Measurements from ENCODE around the gene UBTD2. TPM values are rescaled to one million over a fixed set of nuclear protein-coding genes. Genes with fewer than 3 reads are reported as not detected.

The UBTD2 gene
- polyA plus RNA-seq, 1 experiment: 9.4 TPM

GRCh38 chr5:172166030-172166826 lies 117.3 kb downstream of the UBTD2 start:
- POLR2A ChIA-PET: no interaction called here
- CTCF ChIA-PET: no interaction called here
- TF ChIP-seq, protein P1, sequence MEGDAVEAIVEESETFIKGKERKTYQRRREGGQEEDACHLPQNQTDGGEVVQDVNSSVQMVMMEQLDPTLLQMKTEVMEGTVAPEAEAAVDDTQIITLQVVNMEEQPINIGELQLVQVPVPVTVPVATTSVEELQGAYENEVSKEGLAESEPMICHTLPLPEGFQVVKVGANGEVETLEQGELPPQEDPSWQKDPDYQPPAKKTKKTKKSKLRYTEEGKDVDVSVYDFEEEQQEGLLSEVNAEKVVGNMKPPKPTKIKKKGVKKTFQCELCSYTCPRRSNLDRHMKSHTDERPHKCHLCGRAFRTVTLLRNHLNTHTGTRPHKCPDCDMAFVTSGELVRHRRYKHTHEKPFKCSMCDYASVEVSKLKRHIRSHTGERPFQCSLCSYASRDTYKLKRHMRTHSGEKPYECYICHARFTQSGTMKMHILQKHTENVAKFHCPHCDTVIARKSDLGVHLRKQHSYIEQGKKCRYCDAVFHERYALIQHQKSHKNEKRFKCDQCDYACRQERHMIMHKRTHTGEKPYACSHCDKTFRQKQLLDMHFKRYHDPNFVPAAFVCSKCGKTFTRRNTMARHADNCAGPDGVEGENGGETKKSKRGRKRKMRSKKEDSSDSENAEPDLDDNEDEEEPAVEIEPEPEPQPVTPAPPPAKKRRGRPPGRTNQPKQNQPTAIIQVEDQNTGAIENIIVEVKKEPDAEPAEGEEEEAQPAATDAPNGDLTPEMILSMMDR (IDR thresholded peaks at IDR 0.05; ENCODE audit: insufficient read depth, low read depth, low read length): no peak
- Histone ChIP-seq H3K36me3 (ENCODE audit: control insufficient read depth, insufficient read depth, low read length) (peaks cover 4% of the 10 kb centered on the region), H3K27me3 (ENCODE audit: control insufficient read depth, insufficient read depth, low read length) (no peaks in the 10 kb centered on the region), H3K4me3 (ENCODE audit: low read depth, low read length) (no peak overlapping the region)
- no peak for DNase-seq (ENCODE audit: low read depth)

GRCh38 chr5:172165465-172165864 lies 118.1 kb downstream of the UBTD2 start:
- CTCF ChIA-PET: no interaction called here
- no peak for DNase-seq (ENCODE audit: low read depth)
- no peaks in the 10 kb centered on the region for H3K27me3 ChIP-seq (ENCODE audit: control insufficient read depth, insufficient read depth, low read length)
- TF ChIP-seq, protein P1 (IDR thresholded peaks at IDR 0.05; ENCODE audit: insufficient read depth, low read depth, low read length): no peak
- peaks cover 4% of the 10 kb centered on the region for H3K36me3 ChIP-seq (ENCODE audit: control insufficient read depth, insufficient read depth, low read length)
- no peak overlapping the region for H3K4me3 ChIP-seq (ENCODE audit: low read depth, low read length)
- POLR2A ChIA-PET: no interaction called here

DNA sequence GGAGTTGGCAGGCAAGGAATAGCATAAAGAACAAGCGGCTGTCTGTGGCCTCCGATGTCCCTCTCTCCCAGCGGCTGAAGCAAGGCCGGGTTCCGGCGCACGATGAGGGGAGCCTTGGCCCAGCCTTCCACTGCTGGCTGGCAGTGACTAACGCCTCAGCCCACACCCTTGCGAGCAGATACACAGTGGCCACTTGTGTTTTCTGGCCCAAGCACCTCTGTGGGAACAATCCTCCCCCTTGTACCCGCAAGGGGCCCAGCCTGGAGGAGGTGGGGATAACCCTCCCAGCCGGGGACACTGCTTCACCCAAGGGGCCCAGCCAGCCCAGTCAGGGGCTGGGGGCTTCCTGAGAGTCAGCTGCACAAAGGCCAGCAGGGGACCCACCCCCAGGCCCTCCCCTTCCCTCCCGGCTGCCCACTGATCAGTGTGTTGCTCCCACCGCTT lies 118.8 kb downstream of the UBTD2 start:
- TF ChIP-seq, protein P1 (IDR thresholded peaks at IDR 0.05; ENCODE audit: insufficient read depth, low read depth, low read length): no peak

DNA sequence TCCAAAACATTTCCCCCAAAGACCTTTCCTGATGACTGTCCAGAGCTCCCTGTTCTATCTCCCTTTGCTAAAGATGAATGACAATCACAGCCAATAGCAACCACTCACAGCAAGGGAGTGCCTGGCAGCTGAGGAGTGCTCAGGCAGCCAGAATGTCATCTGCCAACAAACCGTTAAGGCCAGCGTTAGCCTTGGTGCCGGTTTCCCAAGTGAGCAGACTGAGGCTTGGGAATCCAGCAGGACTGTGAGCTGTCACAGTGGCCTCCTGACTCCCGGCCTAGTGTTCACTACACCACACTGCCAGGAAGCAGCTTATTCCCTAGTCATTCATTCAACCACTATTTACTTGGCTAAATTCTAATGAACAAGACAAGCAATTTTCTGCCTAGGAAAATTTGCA lies 120.2 kb downstream of the UBTD2 start:
- CTCF ChIA-PET: interaction anchor here (0.6 to 2.2 kb wide), 6 partner anchors 9 to 56 kb away, joined by 3 to 8 read pairs (median 3); partner anchors contain the start of gene STK10
- no peak for DNase-seq (ENCODE audit: low read depth)

More for the DNA sequence above, 118.8 kb downstream of the UBTD2 start:
- Histone ChIP-seq H3K4me3 (ENCODE audit: low read depth, low read length) (no peak overlapping the region), H3K36me3 (ENCODE audit: control insufficient read depth, insufficient read depth, low read length) (peaks cover 4% of the 10 kb centered on the region; the same call in 1 of the 2 replicates), H3K27me3 (ENCODE audit: control insufficient read depth, insufficient read depth, low read length) (no peaks in the 10 kb centered on the region)
- POLR2A ChIA-PET: interaction anchor here (0.6 kb wide), 1 partner anchor 901 kb away, joined by 3 read pairs; no protein-coding TSS in a partner anchor
- CTCF ChIA-PET: no interaction called here
- no peak for DNase-seq (ENCODE audit: low read depth)

DNA sequence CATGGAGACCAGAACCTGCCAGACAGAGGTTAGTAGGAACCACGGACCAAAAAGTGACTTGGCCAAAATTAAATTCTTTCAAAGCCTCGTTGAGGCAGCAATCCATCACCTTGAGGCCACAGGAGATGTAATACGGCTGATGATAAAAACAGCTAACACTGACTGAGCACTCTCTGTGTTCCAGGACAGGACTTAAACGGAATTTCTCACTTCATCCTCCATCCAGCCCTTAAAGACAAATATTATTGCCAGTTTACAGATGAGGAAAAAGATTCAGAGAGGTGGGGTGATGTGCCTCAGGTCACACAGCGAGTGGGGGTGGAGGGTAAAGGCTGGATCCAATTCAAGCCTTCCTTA lies 120.6 kb downstream of the UBTD2 start:
- POLR2A ChIA-PET: interaction anchor here (0.6 to 0.7 kb wide), 2 partner anchors 13 to 16 kb away, joined by 5 read pairs; no protein-coding TSS in a partner anchor
- H3K4me3 ChIP-seq (ENCODE audit: low read depth, low read length): no peak overlapping the region

More for the DNA sequence above, 120.2 kb downstream of the UBTD2 start:
- POLR2A ChIA-PET: interaction anchor here (0.6 kb wide), 1 partner anchor 15 kb away, joined by 5 read pairs; no protein-coding TSS in a partner anchor
- Histone ChIP-seq H3K4me3 (ENCODE audit: low read depth, low read length) (no peak overlapping the region), H3K36me3 (ENCODE audit: control insufficient read depth, insufficient read depth, low read length) (no peaks in the 10 kb centered on the region; the same call in 1 of the 2 replicates), H3K27me3 (ENCODE audit: control insufficient read depth, insufficient read depth, low read length) (no peaks in the 10 kb centered on the region)
- TF ChIP-seq, protein P1 (IDR thresholded peaks at IDR 0.05; ENCODE audit: insufficient read depth, low read depth, low read length): no peak

More for the DNA sequence above, 120.6 kb downstream of the UBTD2 start:
- Histone ChIP-seq H3K36me3 (ENCODE audit: control insufficient read depth, insufficient read depth, low read length) (no peaks in the 10 kb centered on the region), H3K27me3 (ENCODE audit: control insufficient read depth, insufficient read depth, low read length) (no peaks in the 10 kb centered on the region)
- no peak for DNase-seq (ENCODE audit: low read depth)
- CTCF ChIA-PET: interaction anchor here (0.5 to 2.2 kb wide), 9 partner anchors 10 to 111 kb away, joined by 3 to 8 read pairs (median 3); partner anchors contain the start of gene STK10
- TF ChIP-seq, protein P1 (IDR thresholded peaks at IDR 0.05; ENCODE audit: insufficient read depth, low read depth, low read length): no peak
